ENCODE results near the gene TMEM240.

Gene TMEM240

GRCh38 chr1:1540090-1540817, at the start of gene TMEM240:
TSS of gene TMEM240 (minus strand) at chr1:1540624. CDS start at chr1:1540346, 278 bp downstream.
- peak within 1 kb of the TSS; percentile 55 for H3K4me3 ChIP-seq (ENCODE audit: low read length)
- no peak for TF ChIP-seq CTCF (conservative IDR thresholded peaks at IDR 0.05; ENCODE audit: low read depth, low read length)
- no peak for DNase-seq (ENCODE audit: low read depth)

GRCh38 chr1:1583347-1584010, 43.1 kb upstream of the TMEM240 start:
- no peak overlapping the region for H3K4me3 ChIP-seq (ENCODE audit: low read length)
- no peak for DNase-seq (ENCODE audit: low read depth)

GRCh38 chr1:1582585-1583346, 42.3 kb upstream of the TMEM240 start:
- no peak for DNase-seq (ENCODE audit: low read depth)
- no peak for TF ChIP-seq CTCF (conservative IDR thresholded peaks at IDR 0.05; ENCODE audit: low read depth, low read length)
- H3K4me3 ChIP-seq (ENCODE audit: low read length) = no peak overlapping the region

More at GRCh38 chr1:1583347-1584010, 43.1 kb upstream of the TMEM240 start:
- TF ChIP-seq CTCF (conservative IDR thresholded peaks at IDR 0.05; ENCODE audit: low read depth, low read length) = no peak

GRCh38 chr1:1578371-1578940, 38.0 kb upstream of the TMEM240 start:
- TF ChIP-seq CTCF (conservative IDR thresholded peaks at IDR 0.05; ENCODE audit: low read depth, low read length) = no peak
- no peak overlapping the region for H3K4me3 ChIP-seq (ENCODE audit: low read length)
- DNase-seq (ENCODE audit: low read depth) = no peak

- no peak for DNase-seq (ENCODE audit: low read depth)
- no peak overlapping the region for H3K4me3 ChIP-seq (ENCODE audit: low read length)
- TF ChIP-seq CTCF (conservative IDR thresholded peaks at IDR 0.05; ENCODE audit: low read depth, low read length) = no peak
These were observed 37.1 kb upstream of the TMEM240 start for GRCh38 chr1:1577367-1578011.

GRCh38 chr1:1574721-1575537, 34.5 kb upstream of the TMEM240 start, which contains the start of gene SSU72:
TSS of gene SSU72 (minus strand) at chr1:1574863. CDS start at chr1:1574557, 306 bp downstream.
- TF ChIP-seq CTCF (conservative IDR thresholded peaks at IDR 0.05; ENCODE audit: low read depth, low read length) = no peak

More at GRCh38 chr1:1574721-1575537, 34.5 kb upstream of the TMEM240 start, which contains the start of gene SSU72:
- H3K4me3 ChIP-seq (ENCODE audit: low read length) = peak within 1 kb of the TSS; percentile 79
- peak; percentile 57 for DNase-seq (ENCODE audit: low read depth)

Measured in retinal pigment epithelial cell (primary cell).